GM19193 (cell line): ENCODE measurements around the gene ARHGAP31.

Source experiments
- POLR2A ChIP-seq: IDR thresholded peaks from 4 replicates; pipeline ENCODE4 v1.6.1; 2011; ENCODE audit not compliant: insufficient read depth, insufficient read length; ENCODE audit errors: extremely low read depth

Gene ARHGAP31

DNA sequence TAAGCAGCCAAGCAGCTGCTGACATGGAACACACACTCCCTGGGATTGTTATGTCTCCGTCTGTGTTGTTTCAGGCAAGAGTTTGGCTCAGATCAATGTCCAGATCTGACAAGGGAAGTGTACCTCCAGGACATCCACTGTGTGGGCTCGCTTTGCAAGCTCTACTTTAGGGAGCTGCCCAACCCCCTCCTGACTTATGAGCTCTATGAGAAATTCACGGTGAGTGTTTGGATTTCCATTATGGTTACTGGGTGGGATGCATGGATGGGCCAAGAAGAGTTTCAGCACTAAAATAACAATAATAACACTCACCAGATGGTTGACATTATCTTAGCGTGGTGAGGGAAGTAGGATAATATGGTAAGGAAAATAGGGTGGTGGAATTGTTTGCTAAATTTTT is 74.1 kb downstream of the ARHGAP31 start:
- no peak for TF ChIP-seq POLR2A

DNA sequence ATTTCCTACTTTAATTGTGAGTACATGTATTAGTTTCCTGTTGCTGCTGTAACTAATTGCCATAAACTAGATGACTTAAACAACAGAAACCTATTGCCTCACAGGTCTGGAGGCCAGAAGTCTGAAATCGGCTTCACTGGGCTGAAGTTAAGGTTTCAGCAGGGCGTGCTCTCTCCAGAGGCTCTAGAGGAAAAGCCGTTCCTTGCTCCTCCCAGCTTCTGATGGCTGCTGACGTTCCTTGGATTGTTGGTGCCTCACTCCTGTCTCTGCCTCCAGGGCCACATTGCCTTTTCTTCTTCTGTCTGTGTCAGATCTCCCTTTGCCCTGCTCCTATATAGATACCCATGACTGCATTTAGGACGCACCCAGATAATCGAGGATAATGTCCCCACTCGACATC is 80.9 kb downstream of the ARHGAP31 start:
- TF ChIP-seq POLR2A = no peak

DNA sequence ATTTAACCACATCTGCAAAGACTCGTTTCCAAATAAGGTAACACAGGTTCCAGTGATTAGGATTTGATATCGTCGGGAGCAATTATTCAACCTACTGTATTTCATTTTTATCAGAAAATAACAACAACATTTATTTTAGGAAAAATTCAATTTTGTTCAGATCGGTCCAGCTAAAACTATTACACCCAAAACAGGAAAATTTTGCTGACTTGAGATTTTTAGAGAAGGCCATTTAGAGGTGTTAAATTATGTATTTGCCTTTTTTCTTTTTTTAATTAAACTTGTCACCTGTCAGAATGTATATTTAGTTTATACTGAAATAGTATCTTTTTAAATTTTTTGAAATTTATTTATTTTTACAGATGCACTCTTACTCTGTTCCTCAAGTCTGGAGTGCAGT is 81.3 kb downstream of the ARHGAP31 start:
- TF ChIP-seq POLR2A = no peak

DNA sequence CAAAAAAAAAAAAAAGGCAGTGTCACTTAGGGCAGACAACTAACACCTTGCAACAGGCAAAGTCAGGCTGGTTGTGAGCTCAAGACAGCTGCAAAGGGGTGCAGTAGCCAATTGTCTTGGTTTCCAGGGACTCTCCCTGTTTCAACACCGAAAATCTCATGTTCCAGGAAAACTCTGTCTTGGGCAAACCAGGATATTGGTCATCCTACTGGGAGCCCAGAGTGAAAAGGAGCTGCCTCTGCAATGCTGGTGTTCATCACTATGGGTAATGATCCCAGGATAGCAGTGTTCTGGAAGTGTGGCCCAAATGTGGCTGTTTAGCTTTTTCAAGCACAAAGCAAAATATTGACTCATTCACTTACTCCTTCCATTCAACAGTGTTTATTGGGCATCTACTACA is 82.6 kb downstream of the ARHGAP31 start:
- TF ChIP-seq POLR2A = no peak

DNA sequence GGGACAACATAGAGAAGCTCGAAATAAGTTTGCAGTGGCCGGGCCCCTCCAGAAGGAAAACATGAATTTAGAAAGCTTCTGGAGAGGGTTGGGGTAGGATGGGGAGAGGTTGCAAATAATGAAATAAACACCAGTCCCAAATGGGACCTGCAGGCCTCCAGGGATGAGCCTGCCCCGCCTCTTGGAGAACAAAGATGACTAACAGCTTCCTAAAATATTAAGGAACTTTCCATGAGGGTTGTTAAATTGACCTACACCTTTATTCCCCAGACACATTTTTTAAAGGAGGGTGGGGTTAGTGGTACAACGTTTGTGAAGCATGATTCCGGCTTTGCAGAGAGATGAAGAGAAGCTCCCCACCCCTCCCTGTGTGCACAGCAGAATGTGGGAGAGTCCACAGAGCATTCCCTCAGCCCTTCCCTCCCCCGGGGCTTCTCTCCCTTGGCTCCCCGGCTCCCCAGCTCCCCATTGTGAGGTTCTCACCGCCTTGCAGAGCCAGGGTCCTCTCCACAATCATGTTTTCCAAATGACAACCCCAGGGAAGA is 84.1 kb downstream of the ARHGAP31 start:
- no peak for TF ChIP-seq POLR2A

GRCh38 chr3:119380697-119381096 is 86.5 kb downstream of the ARHGAP31 start:
- no peak for TF ChIP-seq POLR2A

DNA sequence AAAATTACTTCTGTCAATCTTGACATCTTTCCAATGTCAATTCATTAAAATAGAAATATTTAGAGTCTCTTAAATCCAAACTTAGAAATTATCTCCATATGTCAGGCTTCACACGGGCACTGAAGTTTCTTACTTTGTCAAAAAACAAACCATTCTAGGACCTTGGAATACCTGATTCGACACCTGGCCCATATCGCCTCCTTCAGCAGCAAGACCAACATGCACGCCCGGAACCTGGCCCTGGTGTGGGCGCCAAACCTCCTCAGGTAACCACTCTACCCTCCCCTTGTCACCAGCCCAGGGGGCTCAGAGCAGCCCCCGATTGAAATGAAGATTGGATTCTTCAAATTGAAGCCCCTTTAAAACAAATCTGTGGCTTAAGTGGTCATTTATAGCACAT is 88.0 kb downstream of the ARHGAP31 start:
- no peak for TF ChIP-seq POLR2A

DNA sequence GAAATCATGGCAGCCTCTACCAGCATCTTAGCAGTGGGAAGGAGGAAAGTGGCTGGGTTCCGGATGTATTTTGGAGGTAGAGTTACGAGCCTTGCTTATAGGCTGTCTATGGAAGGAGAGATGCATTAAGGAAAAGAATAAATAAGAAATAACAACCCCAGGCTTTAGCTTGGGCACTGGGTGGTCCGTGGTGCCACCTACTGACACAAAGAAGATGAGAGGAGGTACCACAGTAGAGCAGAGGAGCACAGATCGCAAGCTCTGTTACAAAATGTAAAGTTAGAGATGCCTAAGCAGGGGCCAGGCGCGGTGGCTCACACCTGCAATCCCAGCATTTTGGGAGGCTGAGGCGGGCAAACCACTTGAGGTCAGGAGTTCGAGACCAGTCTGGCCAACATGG is 94.4 kb downstream of the ARHGAP31 start:
- TF ChIP-seq POLR2A = no peak

DNA sequence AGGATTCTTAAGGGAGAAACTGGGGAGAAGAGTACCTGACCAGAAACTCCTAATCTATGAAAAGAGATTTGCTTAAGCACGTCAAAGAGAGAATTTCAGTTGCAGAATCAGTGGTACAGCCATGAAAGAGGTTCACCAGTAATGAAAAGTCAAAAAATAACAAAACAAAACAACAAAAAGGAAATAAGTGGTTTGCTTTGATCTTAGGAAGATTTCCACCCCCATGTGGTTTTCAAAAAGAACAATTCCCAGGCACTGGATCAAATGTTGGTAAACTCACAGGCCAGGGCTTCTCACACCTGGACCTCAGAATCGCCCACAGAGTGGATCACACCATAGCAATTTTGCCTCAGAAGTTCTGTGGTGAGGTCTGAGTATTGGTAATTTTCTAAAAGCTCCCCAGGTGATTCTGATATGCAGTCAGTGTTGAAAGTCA is 101.8 kb downstream of the ARHGAP31 start:
- no peak for TF ChIP-seq POLR2A

DNA sequence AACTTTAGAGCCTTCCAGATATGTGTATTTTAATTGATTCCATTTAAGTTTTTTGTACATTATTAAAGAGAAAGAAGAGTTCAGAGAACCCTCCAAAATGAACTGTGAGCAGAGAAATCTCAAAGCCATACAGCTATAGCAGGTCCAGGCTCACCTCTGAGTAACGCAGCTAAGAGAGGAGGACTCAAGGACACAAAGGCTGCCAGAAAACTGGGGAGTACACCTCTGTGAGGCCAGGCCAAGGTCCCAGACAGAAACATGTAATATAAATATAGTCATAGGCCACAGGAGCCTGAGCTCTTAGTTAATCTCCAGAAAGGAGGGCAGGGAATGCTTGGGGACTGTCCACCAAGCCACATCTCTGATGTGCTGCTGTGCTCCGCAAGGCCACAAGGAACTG is 102.7 kb downstream of the ARHGAP31 start:
- no peak for TF ChIP-seq POLR2A

DNA sequence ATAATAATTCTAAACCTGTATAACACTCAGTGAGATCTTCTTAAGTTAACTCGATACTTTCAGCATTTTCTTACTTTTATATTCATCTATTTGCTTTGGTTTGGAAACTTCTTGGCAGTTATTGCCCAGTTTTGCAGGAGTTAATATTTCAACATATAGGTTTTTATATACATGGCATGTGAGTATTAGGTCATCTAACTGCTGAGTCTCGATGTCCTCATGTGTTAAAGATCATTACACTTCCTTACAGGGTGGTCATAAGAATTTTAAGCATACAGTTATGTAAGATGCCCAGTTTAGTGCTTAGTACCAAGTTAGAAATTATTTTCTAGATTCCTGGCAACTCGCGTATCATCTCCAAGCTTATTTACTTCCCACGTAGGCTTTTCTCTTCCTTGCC is 106.3 kb downstream of the ARHGAP31 start:
- TF ChIP-seq POLR2A = no peak

- no peak for TF ChIP-seq POLR2A
Measured at GRCh38 chr3:119401069-119401468, 106.9 kb downstream of the ARHGAP31 start.

GRCh38 chr3:119401503-119402440 is 107.6 kb downstream of the ARHGAP31 start:
- TF ChIP-seq POLR2A = no peak

- TF ChIP-seq POLR2A = no peak
Measured at GRCh38 chr3:119402791-119403190, 108.6 kb downstream of the ARHGAP31 start.

- no peak for TF ChIP-seq POLR2A
Measured at GRCh38 chr3:119403201-119403600, 109.0 kb downstream of the ARHGAP31 start.

- no peak for TF ChIP-seq POLR2A
Measured at GRCh38 chr3:119405315-119405714, 111.1 kb downstream of the ARHGAP31 start.
